ENCODE results near the gene KMT2B. TPM values are rescaled to one million over a fixed set of nuclear protein-coding genes. Genes with fewer than 3 reads are reported as not detected.
A peak's percentile ranks its signal among the peaks of the same experiment; 100 is the strongest.

Gene KMT2B
- total RNA-seq, 1 donor from 2014 or later = 25.5 TPM

GRCh38 chr19:35756377-35757230 is 38.8 kb downstream of the KMT2B start, which contains the start of gene HSPB6:
Gene HSPB6 (minus strand): TSS chr19:35757029. CDS start chr19:35757008, 21 bp downstream.
- no peaks in the 10 kb centered on the region for H3K27me3 ChIP-seq
- no peak for TF ChIP-seq CTCF (IDR thresholded peaks at IDR 0.05)
- no peaks in the 10 kb centered on the region for H3K9me3 ChIP-seq
- peak within 1 kb of the TSS; percentile 99 for H3K27ac ChIP-seq
- intact Hi-C loops (cut with DNase I) = loop anchor here (1.0 to 5.0 kb wide), 8 partner anchors 8 to 396 kb away; partner anchors contain the start of genes APLP1, COX7A1, ETV2 and LIN37
- peaks cover 7 to 24% of the 10 kb centered on the region in 2 donors for H3K4me1 ChIP-seq
- H3K4me3 ChIP-seq = peak within 1 kb of the TSS; percentile 53 to 85
- peaks cover 23 to 24% of the 10 kb centered on the region in 2 donors for H3K36me3 ChIP-seq
- peak in 1 of 2 donors; percentile 89 for DNase-seq (ENCODE audit: low spot score in 2 of 2)

- peak overlapping the region; percentile 53 to 85 for H3K4me3 ChIP-seq
- intact Hi-C loops (cut with DNase I) = loop anchor here (1.0 to 5.0 kb wide), 8 partner anchors 9 to 395 kb away; partner anchors contain the start of genes APLP1, COX7A1, ETV2 and LIN37
- peak; percentile 86 to 97 for DNase-seq (ENCODE audit: low spot score in 2 of 2)
- no peak for TF ChIP-seq CTCF (IDR thresholded peaks at IDR 0.05)
- H3K9me3 ChIP-seq = no peaks in the 10 kb centered on the region
- peak overlapping the region; percentile 99 for H3K27ac ChIP-seq
- no peaks in the 10 kb centered on the region for H3K27me3 ChIP-seq
- peaks cover 7 to 24% of the 10 kb centered on the region in 2 donors for H3K4me1 ChIP-seq
- peaks cover 23 to 28% of the 10 kb centered on the region in 2 donors for H3K36me3 ChIP-seq
Measured at GRCh38 chr19:35757231-35757748, 39.5 kb downstream of the KMT2B start.

GRCh38 chr19:35757749-35758608 is 40.2 kb downstream of the KMT2B start, which contains the start of gene PROSER3:
Gene PROSER3 (plus strand): TSS chr19:35758176. CDS start chr19:35758216, 40 bp downstream.
- no peak for TF ChIP-seq CTCF (IDR thresholded peaks at IDR 0.05)
- intact Hi-C loops (cut with DNase I) = loop anchor here (1.0 to 5.0 kb wide), 10 partner anchors 10 to 394 kb away; partner anchors contain the start of genes APLP1, ARHGAP33, COX7A1 and ETV2
- H3K9me3 ChIP-seq = no peaks in the 10 kb centered on the region
- no peaks in the 10 kb centered on the region for H3K27me3 ChIP-seq
- peaks cover 19 to 27% of the 10 kb centered on the region in 2 donors for H3K36me3 ChIP-seq
- H3K4me3 ChIP-seq = peak within 1 kb of the TSS; percentile 53 to 85
- H3K4me1 ChIP-seq = peaks cover 7 to 24% of the 10 kb centered on the region in 2 donors
- peak; percentile 98 to 99 for DNase-seq (ENCODE audit: low spot score in 2 of 2)
- H3K27ac ChIP-seq = peak within 1 kb of the TSS; percentile 99

- peaks cover 7 to 24% of the 10 kb centered on the region in 2 donors for H3K4me1 ChIP-seq
- no peaks in the 10 kb centered on the region for H3K9me3 ChIP-seq
- intact Hi-C loops (cut with DNase I) = loop anchor here (5.0 kb wide), 4 partner anchors 108 to 393 kb away; partner anchors contain the start of genes APLP1, COX7A1, ETV2 and RBM42
- H3K36me3 ChIP-seq = peaks cover 19 to 25% of the 10 kb centered on the region in 2 donors
- no peak overlapping the region for H3K27ac ChIP-seq
- no peak for TF ChIP-seq CTCF (IDR thresholded peaks at IDR 0.05)
- no peak overlapping the region for H3K4me3 ChIP-seq
- DNase-seq (ENCODE audit: low spot score in 2 of 2) = no peak
- H3K27me3 ChIP-seq = no peaks in the 10 kb centered on the region
Measured at GRCh38 chr19:35759697-35760096, 41.9 kb downstream of the KMT2B start.

Measured in ascending aorta (tissue), 2 donors.